ENCODE data around the gene PLAGL2.

Gene PLAGL2

GRCh38 chr20:32236819-32237218 is 29.3 kb upstream of the PLAGL2 start:
- in situ Hi-C loops (cut with HindIII; ENCODE audit: low sequenced_read_pairs) = no loop called here
- no peak for DNase-seq (ENCODE audit: low read depth, low spot score)
- TF ChIP-seq CTCF (IDR thresholded peaks at IDR 0.05; ENCODE audit: low read depth, low read length) = no peak
- H3K4me3 ChIP-seq (ENCODE audit: low read depth, low read length) = no peak overlapping the region

- no peak overlapping the region for H3K4me3 ChIP-seq (ENCODE audit: low read depth, low read length)
- TF ChIP-seq CTCF (IDR thresholded peaks at IDR 0.05; ENCODE audit: low read depth, low read length) = no peak
- in situ Hi-C loops (cut with HindIII; ENCODE audit: low sequenced_read_pairs) = no loop called here
- no peak for DNase-seq (ENCODE audit: low read depth, low spot score)
Observed at GRCh38 chr20:32236048-32236533, 28.5 kb upstream of the PLAGL2 start.

- TF ChIP-seq CTCF (IDR thresholded peaks at IDR 0.05; ENCODE audit: low read depth, low read length) = no peak
- H3K4me3 ChIP-seq (ENCODE audit: low read depth, low read length) = no peak overlapping the region
- in situ Hi-C loops (cut with HindIII; ENCODE audit: low sequenced_read_pairs) = no loop called here
- DNase-seq (ENCODE audit: low read depth, low spot score) = no peak
Observed at GRCh38 chr20:32235331-32236047, 27.9 kb upstream of the PLAGL2 start.

GRCh38 chr20:32234135-32234808 is 26.7 kb upstream of the PLAGL2 start:
- TF ChIP-seq CTCF (IDR thresholded peaks at IDR 0.05; ENCODE audit: low read depth, low read length) = no peak
- H3K4me3 ChIP-seq (ENCODE audit: low read depth, low read length) = no peak overlapping the region
- in situ Hi-C loops (cut with HindIII; ENCODE audit: low sequenced_read_pairs) = no loop called here
- DNase-seq (ENCODE audit: low read depth, low spot score) = no peak

GRCh38 chr20:32233286-32233685 is 25.7 kb upstream of the PLAGL2 start:
- no peak for TF ChIP-seq CTCF (IDR thresholded peaks at IDR 0.05; ENCODE audit: low read depth, low read length)
- in situ Hi-C loops (cut with HindIII; ENCODE audit: low sequenced_read_pairs) = no loop called here
- DNase-seq (ENCODE audit: low read depth, low spot score) = no peak
- no peak overlapping the region for H3K4me3 ChIP-seq (ENCODE audit: low read depth, low read length)

GRCh38 chr20:32232326-32232886 is 24.9 kb upstream of the PLAGL2 start:
- TF ChIP-seq CTCF (IDR thresholded peaks at IDR 0.05; ENCODE audit: low read depth, low read length) = no peak
- in situ Hi-C loops (cut with HindIII; ENCODE audit: low sequenced_read_pairs) = no loop called here
- DNase-seq (ENCODE audit: low read depth, low spot score) = no peak
- H3K4me3 ChIP-seq (ENCODE audit: low read depth, low read length) = no peak overlapping the region
